ENCODE results near the gene EPHA2.

EPHA2 gene

GRCh38 chr1:16127676-16128337 is 28.1 kb downstream of the EPHA2 start:
- no peak overlapping the region for H3K27ac ChIP-seq
- no peak for TF ChIP-seq CTCF (conservative IDR thresholded peaks at IDR 0.05)

DNA sequence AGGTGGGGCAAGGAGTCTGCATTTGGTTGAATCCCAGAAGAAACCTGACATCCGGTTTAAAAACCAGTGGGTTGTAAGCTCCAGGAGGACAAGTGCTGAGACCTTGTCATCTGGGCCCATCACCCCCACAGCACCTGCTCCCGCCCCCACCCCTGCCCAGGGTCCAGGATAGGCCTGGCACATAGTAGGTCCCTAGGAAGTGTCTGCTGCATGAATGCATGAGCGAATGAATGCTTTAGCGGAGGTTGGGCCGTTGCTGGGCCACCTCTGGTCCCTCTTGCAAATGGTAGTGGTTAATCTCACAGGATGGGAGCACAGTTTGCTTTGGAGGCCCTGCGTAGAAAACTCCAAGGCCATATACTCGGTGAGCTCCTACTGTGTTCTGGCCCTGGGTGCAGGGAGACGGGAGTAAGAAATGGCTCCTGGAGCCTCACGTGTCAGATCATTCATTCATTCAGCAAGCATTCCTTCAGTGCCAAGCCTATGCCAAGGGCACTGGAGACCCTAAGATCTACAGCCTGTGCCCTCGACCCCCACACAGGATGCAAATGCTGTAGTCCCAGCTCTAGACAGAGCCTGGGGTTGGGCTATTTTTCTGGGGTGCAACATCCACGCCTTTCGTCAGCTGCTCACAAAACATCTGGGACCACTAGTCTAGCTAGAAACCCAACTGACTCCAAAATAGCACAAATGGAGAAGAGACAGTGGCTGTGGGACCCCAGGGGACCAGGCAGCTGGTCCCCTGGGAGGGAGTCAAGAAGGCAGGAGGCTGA is 28.9 kb downstream of the EPHA2 start:
- no peak overlapping the region for H3K27ac ChIP-seq
- no peak for TF ChIP-seq CTCF (conservative IDR thresholded peaks at IDR 0.05)

DNA sequence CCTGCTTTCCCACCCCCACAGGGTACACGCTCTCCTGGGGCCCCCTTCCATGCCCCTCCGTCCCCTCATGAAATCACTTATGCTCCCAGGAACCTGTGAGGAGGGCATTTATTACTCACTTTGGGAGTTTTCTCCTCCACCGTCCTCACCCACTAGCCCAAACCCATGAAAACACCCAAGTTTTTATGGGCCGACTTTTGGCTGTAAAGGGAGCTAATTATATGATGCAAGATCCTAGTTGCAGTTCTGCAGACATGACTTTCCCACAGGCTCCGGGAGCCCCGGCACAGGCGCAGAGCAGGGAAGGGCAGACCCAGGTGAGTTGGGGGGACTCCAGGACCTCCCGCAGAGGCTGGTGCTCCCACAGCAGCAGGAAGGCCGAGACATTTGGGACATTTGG is 29.7 kb downstream of the EPHA2 start:
- no peak overlapping the region for H3K27ac ChIP-seq
- no peak for TF ChIP-seq CTCF (conservative IDR thresholded peaks at IDR 0.05)

DNA sequence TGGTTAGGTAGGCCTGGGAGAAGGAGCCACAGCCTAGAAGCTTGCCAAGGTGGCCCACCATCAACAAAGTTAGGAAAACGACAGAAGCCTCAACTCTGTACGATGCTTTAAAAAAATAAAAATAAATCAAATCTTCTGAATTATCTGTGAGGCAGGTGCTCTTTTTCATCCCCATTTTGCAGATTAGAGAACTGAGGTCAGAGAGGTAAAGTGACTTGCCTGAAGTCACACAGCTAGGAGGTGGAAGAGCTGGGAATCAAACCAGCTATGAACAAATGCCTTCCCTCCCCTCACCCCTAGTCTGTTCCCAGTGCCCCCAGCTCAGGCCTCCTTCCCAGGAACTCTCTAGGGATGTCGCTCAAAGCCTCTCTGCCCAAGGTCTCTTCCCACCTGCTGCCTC is 30.4 kb downstream of the EPHA2 start:
- TF ChIP-seq CTCF (conservative IDR thresholded peaks at IDR 0.05): no peak
- no peak overlapping the region for H3K27ac ChIP-seq

GRCh38 chr1:16125088-16125470 is 30.8 kb downstream of the EPHA2 start:
- H3K27ac ChIP-seq: no peak overlapping the region
- no peak for TF ChIP-seq CTCF (conservative IDR thresholded peaks at IDR 0.05)

- no peak overlapping the region for H3K27ac ChIP-seq
These were observed 31.3 kb downstream of the EPHA2 start for GRCh38 chr1:16124377-16125087.

More at GRCh38 chr1:16124377-16125087, 31.3 kb downstream of the EPHA2 start:
- no peak for TF ChIP-seq CTCF (conservative IDR thresholded peaks at IDR 0.05)

Data from VCaP (cell line).